Activated T-helper 17 cell treated with anti-CD3 and anti-CD28 coated beads, Interleukin-2, amount 50 U/mL, for 72 hours (primary cell): ENCODE data around the gene ANXA8. TPM values are rescaled to one million over a fixed set of nuclear protein-coding genes. Genes with fewer than 3 reads are reported as not detected.

Experiments
- ATAC-seq: fragments of 150-1000 bp; cut with Tn5 transposase; replicated peaks from 2 replicates; pipeline ENCODE4 v1.10.0; 2021; ENCODE audit warnings: mild to moderate bottlenecking, moderate library complexity
- H3K27ac Mint-ChIP-seq: one replicate; pipeline ENCODE4 v1.8.0; 2022; ENCODE audit warnings: mixed read lengths
- H3K27me3 Mint-ChIP-seq: one replicate; pipeline ENCODE4 v1.8.0; 2022; ENCODE audit warnings: mixed read lengths
- H3K36me3 Mint-ChIP-seq: one replicate; pipeline ENCODE4 v1.8.0; 2022; ENCODE audit warnings: low read depth, mild to moderate bottlenecking, mixed read lengths
- H3K4me1 Mint-ChIP-seq: one replicate; pipeline ENCODE4 v1.8.0; 2022; ENCODE audit warnings: mixed read lengths
- H3K4me3 Mint-ChIP-seq: one replicate; pipeline ENCODE4 v1.8.0; 2022; ENCODE audit warnings: mild to moderate bottlenecking, mixed read lengths
- H3K9me3 Mint-ChIP-seq: one replicate; pipeline ENCODE4 v1.8.0; 2022; ENCODE audit warnings: mixed read lengths
- total RNA-seq, 2 donors: library from RNA; stranded (reverse); gene quantifications; one replicate each; pipeline ENCODE4 v1.2.3, GENCODE V29; 2022

ANXA8 gene
- total RNA-seq, 2 donors from 2014 or later = not detected

- peaks cover 34% of the 10 kb centered on the region for H3K27me3 Mint-ChIP-seq
- no peaks in the 10 kb centered on the region for H3K4me1 Mint-ChIP-seq
- no peak overlapping the region for H3K4me3 Mint-ChIP-seq
- H3K36me3 Mint-ChIP-seq = no peaks in the 10 kb centered on the region
- no peak overlapping the region for H3K27ac Mint-ChIP-seq
- H3K9me3 Mint-ChIP-seq = peaks cover 10% of the 10 kb centered on the region
- ATAC-seq = no peak
These were observed 39.9 kb downstream of the ANXA8 start for GRCh38 chr10:47444047-47444446.

DNA sequence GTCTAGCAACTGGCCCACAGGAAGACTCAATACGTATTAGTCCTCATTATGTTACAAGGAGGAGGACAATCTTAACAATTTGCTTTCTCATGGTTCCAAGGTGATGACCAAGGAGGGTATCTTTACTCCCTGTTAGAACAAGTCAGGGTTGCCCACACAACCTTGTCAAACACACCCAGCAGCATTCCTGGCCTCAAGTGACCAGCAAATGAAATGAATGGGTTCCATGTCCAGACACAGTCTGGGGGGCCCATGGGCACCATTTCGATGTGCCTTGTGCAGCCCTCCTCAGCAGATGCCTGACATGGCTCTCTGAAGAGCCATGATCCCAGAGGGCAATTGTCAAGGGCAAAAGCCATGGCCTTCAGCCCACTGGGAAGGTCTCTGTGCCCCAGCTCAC, 40.8 kb downstream of the ANXA8 start:
- H3K27ac Mint-ChIP-seq = no peak overlapping the region
- peaks cover 33% of the 10 kb centered on the region for H3K27me3 Mint-ChIP-seq
- no peaks in the 10 kb centered on the region for H3K36me3 Mint-ChIP-seq
- no peaks in the 10 kb centered on the region for H3K4me1 Mint-ChIP-seq
- H3K4me3 Mint-ChIP-seq = no peak overlapping the region
- peaks cover 10% of the 10 kb centered on the region for H3K9me3 Mint-ChIP-seq
- ATAC-seq = no peak

GRCh38 chr10:47442351-47442750, 41.6 kb downstream of the ANXA8 start:
- Mint-ChIP-seq H3K9me3 (peaks cover 10% of the 10 kb centered on the region), H3K4me1 (no peaks in the 10 kb centered on the region), H3K27me3 (peaks cover 30% of the 10 kb centered on the region), H3K36me3 (no peaks in the 10 kb centered on the region), H3K27ac (no peak overlapping the region), H3K4me3 (no peak overlapping the region)
- ATAC-seq = no peak

DNA sequence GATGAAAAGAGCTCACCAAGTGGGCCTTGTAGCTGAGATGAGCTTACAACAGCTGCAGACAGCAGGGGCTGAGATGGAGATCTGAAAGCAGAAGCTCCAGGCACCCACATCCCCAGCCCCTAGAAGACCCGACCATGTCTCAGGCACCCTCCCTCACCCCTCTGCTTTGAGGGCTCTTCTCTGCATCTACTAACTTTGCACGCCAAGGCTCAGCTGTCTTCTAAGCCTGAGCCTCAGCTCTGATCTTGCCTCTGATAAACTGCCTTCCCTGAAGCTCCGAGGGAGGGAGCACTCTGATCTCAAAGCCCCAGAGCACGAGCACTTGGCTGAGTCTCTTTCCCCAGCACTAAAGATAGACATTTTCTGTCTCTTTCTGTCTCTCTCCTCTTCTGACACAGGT, 42.0 kb downstream of the ANXA8 start:
- Mint-ChIP-seq H3K9me3 (peaks cover 10% of the 10 kb centered on the region), H3K36me3 (no peaks in the 10 kb centered on the region), H3K4me1 (no peaks in the 10 kb centered on the region), H3K4me3 (no peak overlapping the region), H3K27me3 (peaks cover 30% of the 10 kb centered on the region), H3K27ac (no peak overlapping the region)
- ATAC-seq = no peak

DNA sequence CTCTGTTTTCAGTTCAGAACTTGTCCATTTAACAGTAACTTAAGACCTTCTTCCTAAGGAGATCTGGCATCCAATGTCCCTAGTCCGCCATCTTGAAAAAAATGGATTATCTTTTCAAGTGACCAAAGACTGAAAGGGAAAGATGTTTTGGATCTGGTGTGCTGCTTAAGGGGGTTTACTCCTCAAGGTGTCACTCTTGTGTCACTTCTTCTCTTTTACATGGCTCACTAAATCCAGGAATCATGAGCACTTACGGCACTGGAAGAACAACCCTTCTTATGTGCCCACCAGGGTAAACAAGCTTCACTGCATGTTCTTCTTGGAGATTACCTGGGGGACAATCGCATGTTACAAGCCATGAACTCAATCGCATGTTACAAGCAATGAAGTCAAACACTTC, 43.7 kb downstream of the ANXA8 start:
- no peak overlapping the region for H3K27ac Mint-ChIP-seq
- H3K4me1 Mint-ChIP-seq = no peaks in the 10 kb centered on the region
- no peaks in the 10 kb centered on the region for H3K36me3 Mint-ChIP-seq
- H3K4me3 Mint-ChIP-seq = no peak overlapping the region
- H3K9me3 Mint-ChIP-seq = peaks cover 1% of the 10 kb centered on the region
- H3K27me3 Mint-ChIP-seq = peaks cover 30% of the 10 kb centered on the region
- ATAC-seq = no peak

DNA sequence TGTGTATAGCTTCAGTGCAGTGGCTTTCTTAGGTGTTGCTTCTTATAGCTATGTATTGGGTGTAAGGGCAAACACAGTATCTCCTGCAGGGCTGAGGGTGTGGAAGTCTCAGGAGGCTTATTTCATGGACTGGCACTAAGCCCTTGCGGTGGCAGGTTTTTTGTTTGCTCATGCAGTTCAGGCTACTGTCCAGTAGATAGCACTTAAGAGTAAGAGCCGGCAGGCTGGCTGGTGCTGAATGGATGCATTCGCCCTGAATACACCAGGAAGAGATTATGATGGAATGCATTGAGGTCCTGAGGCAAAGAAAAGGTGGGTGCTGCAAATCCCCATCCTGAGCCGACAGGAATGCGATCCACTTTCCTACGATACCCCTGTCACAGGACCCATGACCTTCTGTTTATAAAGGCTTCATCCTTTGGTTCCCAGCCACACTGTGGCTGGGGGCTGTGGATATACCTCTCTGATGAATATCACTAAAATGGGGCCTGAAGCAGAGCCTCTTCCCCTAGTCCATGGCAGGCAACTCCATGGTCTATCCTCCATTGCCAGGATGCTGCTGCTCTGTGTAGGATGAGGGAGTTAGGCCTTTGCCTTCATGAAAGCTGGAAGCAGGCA, 44.9 kb downstream of the ANXA8 start:
- ATAC-seq = no peak
- Mint-ChIP-seq H3K36me3 (no peaks in the 10 kb centered on the region), H3K27me3 (peaks cover 30% of the 10 kb centered on the region), H3K9me3 (peaks cover 3% of the 10 kb centered on the region), H3K27ac (no peak overlapping the region), H3K4me3 (no peak overlapping the region), H3K4me1 (no peaks in the 10 kb centered on the region)

DNA sequence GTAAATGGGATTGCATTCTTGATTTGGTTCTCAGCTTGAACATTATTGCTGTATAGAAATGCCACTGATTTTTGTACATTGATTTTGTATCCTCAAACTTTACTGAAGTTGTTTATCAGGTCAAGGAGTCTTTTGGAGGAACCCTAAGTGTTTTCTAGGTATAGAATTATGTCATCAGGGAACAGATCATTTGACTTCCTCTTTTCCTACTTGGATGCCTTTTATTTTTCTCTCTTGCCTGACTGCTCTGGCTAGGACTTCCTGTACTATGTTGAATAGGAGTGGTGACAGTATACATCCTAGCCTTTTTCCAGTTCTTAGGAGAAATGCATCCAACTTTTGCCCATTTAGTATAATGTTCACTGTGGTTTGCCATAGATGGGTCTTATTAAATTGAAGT, 48.8 kb downstream of the ANXA8 start:
- no peak overlapping the region for H3K27ac Mint-ChIP-seq
- H3K36me3 Mint-ChIP-seq = no peaks in the 10 kb centered on the region
- H3K4me1 Mint-ChIP-seq = no peaks in the 10 kb centered on the region
- no peak overlapping the region for H3K4me3 Mint-ChIP-seq
- H3K9me3 Mint-ChIP-seq = peaks cover 3% of the 10 kb centered on the region
- ATAC-seq = no peak
- peaks cover 22% of the 10 kb centered on the region for H3K27me3 Mint-ChIP-seq

- H3K9me3 Mint-ChIP-seq = no peaks in the 10 kb centered on the region
- no peaks in the 10 kb centered on the region for H3K4me1 Mint-ChIP-seq
- no peak overlapping the region for H3K4me3 Mint-ChIP-seq
- ATAC-seq = no peak
- no peaks in the 10 kb centered on the region for H3K36me3 Mint-ChIP-seq
- no peak overlapping the region for H3K27ac Mint-ChIP-seq
- peaks cover 7% of the 10 kb centered on the region for H3K27me3 Mint-ChIP-seq
These were observed 58.0 kb downstream of the ANXA8 start for GRCh38 chr10:47425813-47426419.

GRCh38 chr10:47424231-47424630, 59.7 kb downstream of the ANXA8 start:
- Mint-ChIP-seq H3K36me3 (no peaks in the 10 kb centered on the region), H3K4me1 (no peaks in the 10 kb centered on the region)
- ATAC-seq = no peak

GRCh38 chr10:47423476-47423875, 60.4 kb downstream of the ANXA8 start:
- ATAC-seq = no peak
- Mint-ChIP-seq H3K27ac (no peak overlapping the region), H3K27me3 (no peaks in the 10 kb centered on the region), H3K4me3 (no peak overlapping the region), H3K36me3 (no peaks in the 10 kb centered on the region), H3K9me3 (no peaks in the 10 kb centered on the region), H3K4me1 (no peaks in the 10 kb centered on the region)

More at GRCh38 chr10:47424231-47424630, 59.7 kb downstream of the ANXA8 start:
- Mint-ChIP-seq H3K4me3 (no peak overlapping the region), H3K27me3 (no peaks in the 10 kb centered on the region), H3K9me3 (no peaks in the 10 kb centered on the region), H3K27ac (no peak overlapping the region)

GRCh38 chr10:47421057-47421952, 62.6 kb downstream of the ANXA8 start:
- Mint-ChIP-seq H3K36me3 (no peaks in the 10 kb centered on the region), H3K27ac (no peak overlapping the region)
- ATAC-seq = no peak

GRCh38 chr10:47420305-47421056, 63.4 kb downstream of the ANXA8 start:
- Mint-ChIP-seq H3K27me3 (no peaks in the 10 kb centered on the region), H3K36me3 (no peaks in the 10 kb centered on the region), H3K9me3 (no peaks in the 10 kb centered on the region), H3K4me1 (no peaks in the 10 kb centered on the region), H3K27ac (no peak overlapping the region), H3K4me3 (no peak overlapping the region)
- no peak for ATAC-seq

More at GRCh38 chr10:47421057-47421952, 62.6 kb downstream of the ANXA8 start:
- Mint-ChIP-seq H3K4me3 (no peak overlapping the region), H3K27me3 (no peaks in the 10 kb centered on the region), H3K4me1 (no peaks in the 10 kb centered on the region), H3K9me3 (no peaks in the 10 kb centered on the region)

DNA sequence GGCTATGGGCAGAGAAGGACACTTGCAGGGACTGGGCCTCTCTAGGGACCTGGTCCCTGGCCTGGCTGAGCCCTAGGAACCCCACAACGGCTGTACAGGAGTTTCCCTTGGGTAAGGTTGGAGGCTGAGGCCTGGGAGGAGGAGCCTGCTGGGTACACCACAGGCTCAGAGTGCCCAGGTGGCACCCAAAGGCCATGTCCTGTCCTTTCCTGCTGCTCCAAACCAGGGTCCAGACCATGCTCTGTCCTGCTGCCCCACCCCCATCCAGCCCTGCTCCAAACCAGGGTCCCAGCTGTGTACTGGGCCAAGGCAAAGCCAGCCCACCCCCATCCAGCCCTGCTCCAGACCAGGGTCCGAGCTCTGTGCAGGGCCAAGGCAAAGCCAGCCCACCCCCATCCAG, 64.5 kb downstream of the ANXA8 start:
- no peaks in the 10 kb centered on the region for H3K27me3 Mint-ChIP-seq
- H3K4me3 Mint-ChIP-seq = no peak overlapping the region
- no peak for ATAC-seq
- H3K27ac Mint-ChIP-seq = no peak overlapping the region
- H3K4me1 Mint-ChIP-seq = no peaks in the 10 kb centered on the region
- no peaks in the 10 kb centered on the region for H3K36me3 Mint-ChIP-seq
- no peaks in the 10 kb centered on the region for H3K9me3 Mint-ChIP-seq

DNA sequence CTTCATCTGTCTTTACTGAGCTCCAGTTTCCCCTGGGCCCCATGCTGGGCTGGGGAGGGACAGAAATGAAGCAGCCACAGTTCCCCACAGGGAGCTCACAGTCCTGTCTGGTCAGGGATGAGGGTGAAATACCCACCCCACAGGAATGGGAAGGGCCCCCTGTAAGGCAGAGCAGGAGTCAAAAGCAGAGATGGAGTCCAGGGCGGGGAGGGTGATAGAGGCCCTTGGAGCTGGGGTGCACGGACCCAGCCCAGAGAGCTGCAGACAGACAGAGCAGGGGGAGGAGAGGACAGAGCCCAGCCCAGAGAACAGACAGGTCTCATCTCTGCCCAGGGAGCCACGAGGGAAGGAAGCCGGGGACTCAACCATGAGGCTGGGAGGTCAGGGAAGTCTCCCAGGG, 64.9 kb downstream of the ANXA8 start:
- Mint-ChIP-seq H3K4me1 (no peaks in the 10 kb centered on the region), H3K9me3 (no peaks in the 10 kb centered on the region), H3K4me3 (no peak overlapping the region), H3K27ac (no peak overlapping the region), H3K27me3 (no peaks in the 10 kb centered on the region), H3K36me3 (no peaks in the 10 kb centered on the region)
- no peak for ATAC-seq
